ENCODE results near the gene GPR75.
"Not testable (repeated sequence)": the region's sequence is repeated elsewhere in the genome, so short reads cannot be mapped to it uniquely, and the experiment has no call there.

Gene GPR75

GRCh38 chr2:53863538-53864227 lies 3.9 kb upstream of the GPR75 start:
- no peak overlapping the region for H3K4me3 ChIP-seq (ENCODE audit: low read depth, low read length)
- no peak for DNase-seq (ENCODE audit: low read depth, low spot score)
- in situ Hi-C loops (cut with HindIII; ENCODE audit: low sequenced_read_pairs), result no loop called here
- no peak for TF ChIP-seq CTCF (IDR thresholded peaks at IDR 0.05; ENCODE audit: low read depth, low read length)

- TF ChIP-seq CTCF (IDR thresholded peaks at IDR 0.05; ENCODE audit: low read depth, low read length), result no peak
- no peak for DNase-seq (ENCODE audit: low read depth, low spot score)
- in situ Hi-C loops (cut with HindIII; ENCODE audit: low sequenced_read_pairs), result no loop called here
- H3K4me3 ChIP-seq (ENCODE audit: low read depth, low read length), result no peak overlapping the region
Observed at GRCh38 chr2:53861824-53862223, 2.1 kb upstream of the GPR75 start.

GRCh38 chr2:53856272-53856671 lies 3.5 kb downstream of the GPR75 start:
- no peak for TF ChIP-seq CTCF (IDR thresholded peaks at IDR 0.05; ENCODE audit: low read depth, low read length)

GRCh38 chr2:53854678-53855077 lies 5.1 kb downstream of the GPR75 start:
- no peak for TF ChIP-seq CTCF (IDR thresholded peaks at IDR 0.05; ENCODE audit: low read depth, low read length)
- in situ Hi-C loops (cut with HindIII; ENCODE audit: low sequenced_read_pairs), result no loop called here
- H3K4me3 ChIP-seq (ENCODE audit: low read depth, low read length), result no peak overlapping the region
- DNase-seq (ENCODE audit: low read depth, low spot score), result no peak

More at GRCh38 chr2:53856272-53856671, 3.5 kb downstream of the GPR75 start:
- no peak overlapping the region for H3K4me3 ChIP-seq (ENCODE audit: low read depth, low read length)
- in situ Hi-C loops (cut with HindIII; ENCODE audit: low sequenced_read_pairs), result no loop called here
- DNase-seq (ENCODE audit: low read depth, low spot score), result no peak

GRCh38 chr2:53852532-53852931 lies 7.2 kb downstream of the GPR75 start:
- in situ Hi-C loops (cut with HindIII; ENCODE audit: low sequenced_read_pairs), result no loop called here
- no peak for TF ChIP-seq CTCF (IDR thresholded peaks at IDR 0.05; ENCODE audit: low read depth, low read length)
- no peak overlapping the region for H3K4me3 ChIP-seq (ENCODE audit: low read depth, low read length)
- no peak for DNase-seq (ENCODE audit: low read depth, low spot score)

GRCh38 chr2:53851052-53851757 lies 8.6 kb downstream of the GPR75 start:
- in situ Hi-C loops (cut with HindIII; ENCODE audit: low sequenced_read_pairs); H3K4me3 ChIP-seq (ENCODE audit: low read depth, low read length); DNase-seq (ENCODE audit: low read depth, low spot score): not testable (repeated sequence)

- in situ Hi-C loops (cut with HindIII; ENCODE audit: low sequenced_read_pairs), result no loop called here
- DNase-seq (ENCODE audit: low read depth, low spot score), result no peak
- TF ChIP-seq CTCF (IDR thresholded peaks at IDR 0.05; ENCODE audit: low read depth, low read length), result no peak
- no peak overlapping the region for H3K4me3 ChIP-seq (ENCODE audit: low read depth, low read length)
Observed at GRCh38 chr2:53848062-53848461, 11.7 kb downstream of the GPR75 start.
